GM19023 (cell line): ENCODE data around the gene TFEC.

ENCODE experiments used
- ATAC-seq: cut with Tn5 transposase; IDR thresholded peaks from one replicate; pipeline ENCODE4 v1.9.1; 2021; ENCODE audit warnings: mild to moderate bottlenecking, moderate library complexity; ENCODE audit not compliant: unreplicated experiment

TFEC gene

DNA sequence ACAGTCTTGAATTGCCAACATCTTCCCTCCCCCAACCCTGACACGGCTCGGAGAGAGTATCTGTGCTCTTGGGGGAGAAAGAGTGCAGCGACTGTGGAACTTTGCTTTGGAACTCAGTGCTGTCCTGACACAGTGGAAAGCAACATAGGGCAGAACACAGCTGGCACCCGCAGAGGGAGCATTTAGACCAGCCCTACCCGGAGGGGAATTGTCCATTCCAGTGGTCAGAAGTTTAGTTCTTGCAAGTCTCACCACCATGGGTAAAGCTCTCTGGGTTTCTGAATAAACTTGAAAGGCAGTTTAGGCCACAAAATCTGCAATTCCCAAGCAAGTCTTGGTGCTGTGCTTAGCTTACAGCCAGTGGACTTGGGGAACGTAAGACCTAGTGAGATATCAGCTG lies 34.9 kb downstream of the TFEC start:
- ATAC-seq: no peak

- ATAC-seq: no peak
Measured at GRCh38 chr7:115988401-115988800, 42.2 kb downstream of the TFEC start.

DNA sequence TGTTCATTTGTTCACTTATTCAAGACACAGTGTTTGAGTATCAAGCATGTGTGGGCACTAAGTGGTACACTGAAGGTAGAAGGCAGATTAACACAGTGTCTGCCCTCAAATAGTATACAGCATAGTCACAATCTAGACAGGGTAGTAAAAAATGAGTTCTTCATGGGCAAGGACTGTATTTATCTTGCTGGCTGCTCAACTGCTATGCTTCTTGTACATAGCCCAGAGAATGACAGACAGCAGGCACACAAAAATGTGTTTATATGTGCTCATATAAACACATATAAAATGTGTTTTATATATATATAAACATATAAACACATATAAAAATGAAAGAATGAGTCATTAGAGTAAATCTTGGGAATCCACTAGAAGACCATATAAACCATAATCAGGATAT lies 43.1 kb downstream of the TFEC start:
- ATAC-seq: no peak

GRCh38 chr7:115984105-115984504 lies 46.5 kb downstream of the TFEC start:
- ATAC-seq: no peak

- ATAC-seq: no peak
Measured at GRCh38 chr7:115980159-115980558, 50.4 kb downstream of the TFEC start.

DNA sequence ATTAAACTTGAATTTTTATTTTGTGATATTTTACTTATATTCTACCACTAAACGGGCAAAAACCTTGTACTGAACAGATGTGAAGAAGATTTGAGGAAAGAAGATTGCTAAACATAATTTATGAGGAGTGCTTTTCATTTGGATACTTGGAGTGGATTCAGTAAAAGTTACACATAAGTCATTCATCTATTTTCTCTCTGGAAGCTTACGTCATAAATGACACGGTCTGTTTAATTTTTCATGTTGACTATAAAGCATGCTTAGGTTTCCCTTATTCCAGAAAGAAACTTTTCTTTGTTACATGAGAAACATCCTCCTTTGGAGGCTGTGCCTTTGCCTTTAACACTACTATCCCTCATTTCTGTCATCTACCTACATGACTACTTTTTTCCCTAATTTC lies 53.9 kb downstream of the TFEC start:
- ATAC-seq: no peak

GRCh38 chr7:115975766-115976165 lies 54.8 kb downstream of the TFEC start:
- no peak for ATAC-seq

DNA sequence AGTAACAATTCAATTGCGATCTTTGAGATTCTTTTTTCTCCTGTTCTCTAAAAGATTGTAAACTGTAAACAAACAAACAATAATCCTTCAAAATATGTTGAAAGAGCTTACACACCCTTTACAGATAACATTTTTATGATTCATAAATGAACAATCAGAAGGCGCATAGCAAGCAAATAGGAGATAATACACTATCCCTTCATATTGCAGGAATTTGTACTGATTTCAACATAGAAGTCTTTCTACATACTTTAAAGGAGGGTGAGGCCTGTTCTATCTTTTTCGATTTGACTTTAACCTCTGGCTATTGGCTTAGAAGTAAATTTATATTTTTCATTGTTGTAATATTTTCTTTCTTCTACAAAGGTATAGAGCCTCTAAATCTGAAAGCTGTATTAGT lies 57.2 kb downstream of the TFEC start:
- no peak for ATAC-seq

- ATAC-seq: no peak
Measured at GRCh38 chr7:115971506-115971905, 59.1 kb downstream of the TFEC start.

GRCh38 chr7:115968596-115968995 lies 62.0 kb downstream of the TFEC start:
- ATAC-seq: no peak

- ATAC-seq: no peak
Measured at GRCh38 chr7:115968171-115968570, 62.4 kb downstream of the TFEC start.

DNA sequence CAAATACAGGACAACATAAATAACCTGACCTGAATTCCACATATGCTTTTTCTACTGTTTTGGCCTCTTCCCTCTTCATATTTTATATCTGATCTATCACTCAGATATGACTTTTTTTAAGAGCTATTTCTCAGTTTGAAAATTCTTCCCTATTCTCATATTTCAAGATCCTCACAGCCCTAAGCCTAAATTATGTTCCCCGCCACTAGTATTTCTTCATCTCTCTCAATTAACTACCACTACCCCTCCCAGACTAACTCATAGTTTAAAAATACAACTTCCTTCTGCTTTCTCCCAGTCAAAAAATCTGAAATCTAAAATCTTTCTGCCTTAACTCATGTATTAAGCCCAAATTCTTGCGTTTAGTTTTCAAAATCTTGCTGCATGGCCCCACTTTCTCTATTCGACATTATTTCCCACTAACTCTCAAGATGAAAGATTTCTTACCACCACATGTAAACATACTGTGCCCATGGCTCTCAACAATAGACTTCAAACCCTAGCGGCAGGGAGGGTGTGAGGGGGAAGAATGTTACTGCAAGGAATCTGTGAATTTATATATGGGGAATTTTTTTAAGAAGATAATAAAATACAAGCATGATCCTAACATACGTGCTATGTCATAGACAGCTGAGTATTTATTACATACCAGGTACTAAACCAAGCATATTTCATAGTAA lies 64.6 kb downstream of the TFEC start:
- no peak for ATAC-seq

DNA sequence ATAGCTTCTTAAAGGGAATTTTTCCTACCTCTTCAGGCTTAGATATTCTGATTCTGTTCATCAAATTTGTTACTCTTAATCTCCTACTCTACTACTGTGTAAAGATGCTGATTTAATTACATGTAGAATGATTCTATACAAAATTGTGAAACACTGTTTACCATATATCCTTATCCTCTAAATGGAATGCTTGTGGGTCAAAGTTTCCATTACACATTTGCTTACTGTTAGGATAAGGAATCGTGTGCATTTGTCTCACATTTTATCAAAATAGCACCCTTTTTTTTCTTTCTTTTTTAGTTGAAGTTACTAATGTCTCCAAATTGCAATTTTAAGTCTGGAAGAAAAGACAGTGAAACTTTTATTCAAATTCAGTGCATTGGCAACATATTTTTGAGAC lies 65.3 kb downstream of the TFEC start:
- no peak for ATAC-seq

DNA sequence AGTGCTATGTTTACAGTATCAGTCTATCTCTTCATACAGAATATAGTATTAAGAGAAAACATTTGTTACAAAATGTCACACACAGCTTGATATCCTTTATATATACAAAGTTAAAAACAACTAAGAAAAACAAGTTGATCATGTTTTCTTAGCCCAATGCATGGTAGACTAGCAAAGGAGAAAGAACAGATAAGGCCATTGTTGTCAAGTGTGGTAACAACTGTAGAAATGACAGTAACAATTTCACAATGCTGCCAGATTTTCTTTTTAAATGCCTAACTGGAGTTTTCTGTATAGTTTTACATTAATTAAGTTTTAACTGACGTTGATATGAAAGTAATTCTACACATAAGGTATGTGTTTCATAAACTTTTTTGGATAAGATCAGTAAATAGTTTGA lies 65.8 kb downstream of the TFEC start:
- no peak for ATAC-seq

GRCh38 chr7:115962340-115962739 lies 68.2 kb downstream of the TFEC start:
- ATAC-seq: no peak

GRCh38 chr7:115953592-115954255 lies 76.8 kb downstream of the TFEC start:
- no peak for ATAC-seq

DNA sequence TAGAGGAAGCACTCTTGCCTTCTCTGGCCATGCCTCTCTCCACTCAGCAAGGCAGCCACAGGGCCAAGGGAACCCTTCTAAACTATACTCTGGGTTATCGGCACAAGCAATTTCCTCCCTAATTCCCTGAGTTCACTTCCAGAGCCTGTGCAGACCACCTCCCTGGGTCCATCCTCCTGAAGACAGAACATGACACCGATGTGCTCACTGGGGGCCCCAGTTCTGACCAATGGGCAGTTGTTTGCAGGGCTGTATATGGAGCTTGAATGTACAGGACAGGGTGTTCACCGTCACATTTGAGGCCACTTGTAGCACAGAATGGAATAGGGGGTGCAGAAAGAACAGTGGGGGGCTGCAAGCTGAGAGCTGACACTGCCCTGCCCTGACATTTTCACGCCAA lies 77.7 kb downstream of the TFEC start:
- no peak for ATAC-seq

DNA sequence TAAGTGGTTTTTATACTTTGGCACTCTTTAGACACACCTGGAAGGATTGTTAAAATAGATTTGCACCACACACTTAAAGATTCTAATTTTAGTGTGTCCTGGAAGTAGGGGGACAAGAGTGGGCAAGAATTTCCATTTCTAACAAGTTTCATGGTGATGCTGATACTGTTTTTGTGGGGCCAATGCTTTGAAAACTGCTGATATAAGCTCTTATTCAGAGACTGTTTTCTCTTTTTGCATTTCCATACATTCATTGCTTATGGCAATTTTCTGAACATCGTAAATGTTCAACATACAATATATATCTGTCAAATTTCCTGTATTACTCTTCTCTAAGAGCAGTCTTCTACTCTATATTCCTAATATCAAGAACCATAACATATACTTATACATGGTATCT lies 79.0 kb downstream of the TFEC start:
- ATAC-seq: no peak

DNA sequence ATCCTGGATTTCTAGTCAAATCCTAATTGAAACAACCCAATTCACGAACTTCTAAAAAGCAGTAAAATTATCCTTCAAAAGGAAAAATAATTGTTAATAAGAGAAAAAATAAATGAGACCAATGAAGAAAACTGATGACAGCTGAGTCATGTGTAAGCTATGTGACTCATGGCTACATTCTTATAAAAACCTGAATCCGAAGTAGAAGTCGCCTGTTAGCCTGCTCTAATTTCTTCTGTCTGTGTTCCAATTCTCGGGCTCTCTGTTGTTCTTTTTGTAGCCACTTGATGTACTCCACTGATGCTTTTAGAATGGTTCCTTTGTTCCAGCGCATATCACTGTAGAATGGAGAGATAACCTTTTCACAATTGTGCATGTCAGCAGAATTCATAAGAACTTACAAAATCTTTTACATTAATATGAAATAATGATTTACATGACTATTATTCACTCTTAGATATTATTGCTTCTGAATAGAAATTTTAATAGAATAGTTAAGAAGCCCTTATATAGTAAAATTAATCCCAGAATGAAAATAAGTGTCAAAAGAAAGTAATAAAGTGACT lies 88.8 kb downstream of the TFEC start:
- ATAC-seq: no peak

DNA sequence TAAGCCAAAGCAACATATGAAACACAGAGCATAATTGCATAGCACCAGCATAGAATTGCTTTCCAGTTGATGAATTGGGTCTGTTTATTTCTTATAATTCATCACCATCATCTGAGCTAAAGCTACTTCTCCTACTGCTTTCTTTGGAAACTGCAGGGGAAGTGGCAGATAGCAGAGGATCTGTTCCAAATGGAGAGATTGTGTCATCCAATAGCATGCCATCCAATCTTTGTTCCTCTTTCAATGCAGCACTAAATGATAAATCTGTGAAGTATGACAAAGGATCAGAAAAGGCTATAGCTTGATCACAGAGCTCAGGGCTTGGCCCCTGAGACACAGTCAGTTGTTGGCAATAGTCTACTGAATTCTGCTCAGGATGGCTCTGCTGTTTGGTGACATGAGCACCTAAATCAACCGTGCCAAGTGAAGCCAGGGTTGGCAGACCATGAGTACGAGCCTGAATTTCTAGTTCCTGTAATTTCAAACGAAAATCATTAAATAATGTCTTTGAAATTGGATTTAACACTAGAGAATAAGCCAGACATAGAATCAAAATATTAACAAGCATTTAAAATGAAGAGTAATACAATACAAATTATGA lies 90.0 kb downstream of the TFEC start:
- no peak for ATAC-seq

DNA sequence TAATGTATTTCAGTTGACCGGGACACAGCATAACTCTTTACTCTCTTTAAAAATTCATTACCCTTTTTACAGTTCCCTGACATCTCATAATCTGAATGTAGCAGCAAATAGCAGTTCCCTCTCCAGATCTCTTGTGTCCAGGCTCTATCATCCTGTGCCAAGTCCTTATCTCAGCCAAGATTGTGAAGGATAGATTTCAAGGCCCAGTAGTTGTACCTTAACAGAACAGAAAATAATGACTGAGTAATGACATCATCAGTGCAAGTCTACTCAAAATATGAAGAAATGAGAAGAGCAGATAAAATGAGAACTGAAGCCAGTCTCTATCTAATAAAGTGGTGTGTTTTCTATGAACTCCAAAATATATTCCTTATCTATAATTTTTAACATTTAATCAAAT lies 92.6 kb downstream of the TFEC start:
- no peak for ATAC-seq

DNA sequence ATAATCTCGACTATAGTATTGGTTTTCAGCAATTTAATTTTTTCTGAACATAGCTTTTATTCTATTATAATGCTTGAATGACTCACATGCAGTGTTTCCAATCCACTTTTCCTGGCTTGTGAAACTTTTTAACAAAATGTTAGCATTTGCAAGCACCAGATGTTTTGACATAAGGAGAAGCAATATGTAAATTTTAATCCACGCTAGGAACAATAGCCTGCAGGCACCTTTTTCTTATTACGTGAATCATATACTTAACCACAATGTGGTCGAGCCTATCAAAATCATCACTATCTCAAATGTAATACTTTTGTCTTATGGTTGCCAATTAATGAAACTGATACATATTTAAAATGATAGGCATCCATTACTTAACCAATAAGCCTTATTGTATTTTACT lies 97.1 kb downstream of the TFEC start:
- no peak for ATAC-seq
